GM04504 (cell line): ENCODE results near the gene CERS4.
"Not testable (repeated sequence)": the region's sequence is repeated elsewhere in the genome, so short reads cannot be mapped to it uniquely, and the experiment has no call there.

ENCODE experiments used
- DNase-seq: peaks from one replicate; pipeline ENCODE4 v3.0.0-alpha.2; 2012; ENCODE audit warnings: low read depth

Gene CERS4

DNA sequence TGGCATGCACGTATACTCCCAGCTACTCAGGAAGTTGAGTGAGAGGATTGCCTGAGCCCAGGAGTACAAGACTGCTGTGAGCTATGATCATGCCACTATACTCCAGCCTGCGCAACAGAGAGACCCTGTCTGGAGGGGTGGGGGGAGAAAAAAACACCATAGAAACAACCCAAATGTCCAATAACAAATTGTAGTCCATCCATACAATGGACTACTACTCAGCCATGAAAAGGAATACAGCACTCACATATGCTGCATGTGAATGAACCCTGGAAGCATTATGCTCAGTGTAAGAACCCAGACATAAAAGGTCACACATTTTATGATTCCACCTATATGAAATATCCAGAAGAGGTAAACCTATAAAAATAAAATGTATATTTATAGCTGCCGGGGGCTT, 56.7 kb downstream of the CERS4 start:
- DNase-seq, result no peak

DNA sequence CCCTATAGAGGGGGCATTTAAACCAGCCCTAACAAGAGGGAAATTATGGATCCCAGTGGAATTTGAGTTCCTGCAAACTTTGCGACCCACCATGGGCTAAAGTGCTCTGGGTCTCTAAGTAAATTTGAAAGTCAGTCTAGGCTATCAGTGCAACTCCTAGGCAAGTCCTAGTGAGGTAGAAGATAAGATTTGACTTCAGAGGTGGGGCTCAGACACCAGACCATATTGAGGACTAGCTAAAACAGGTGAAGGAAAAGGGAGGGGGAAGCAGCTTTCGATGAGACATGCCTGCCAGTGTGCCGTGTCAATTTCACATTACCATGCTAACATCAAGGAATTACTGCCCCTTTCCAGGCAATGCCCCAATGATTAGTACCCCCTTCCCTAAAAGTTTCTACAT, 60.6 kb downstream of the CERS4 start:
- DNase-seq, result no peak

GRCh38 chr19:8276508-8276907, 67.3 kb downstream of the CERS4 start:
- not testable (repeated sequence) for DNase-seq

- DNase-seq, result not testable (repeated sequence)
These were observed 82.2 kb downstream of the CERS4 start for GRCh38 chr19:8291337-8291736.

- no peak for DNase-seq
These were observed 93.2 kb downstream of the CERS4 start for GRCh38 chr19:8302357-8302691.

DNA sequence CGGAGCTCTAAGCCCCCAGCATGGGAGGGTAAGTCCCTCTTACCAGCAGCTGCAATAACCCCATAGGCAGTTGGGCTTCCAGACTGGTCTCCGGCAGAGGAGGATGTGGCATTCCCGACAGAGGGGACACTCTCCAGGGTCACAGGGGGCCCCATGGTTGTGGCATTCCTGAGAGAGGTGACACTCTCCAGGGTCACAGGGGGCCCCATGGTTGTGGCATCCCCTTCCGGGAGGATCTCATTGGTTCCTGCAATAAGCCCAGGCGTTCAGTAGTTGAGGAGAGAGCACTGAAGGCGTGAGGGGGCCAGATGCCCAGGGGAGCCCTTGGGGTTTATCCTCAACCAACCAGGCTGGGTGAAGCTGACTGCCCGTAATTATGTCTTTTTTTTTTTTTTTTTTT, 93.6 kb downstream of the CERS4 start:
- no peak for DNase-seq

GRCh38 chr19:8304841-8305621, 95.9 kb downstream of the CERS4 start:
- DNase-seq, result no peak

- no peak for DNase-seq
These were observed 96.6 kb downstream of the CERS4 start for GRCh38 chr19:8305798-8306197.

GRCh38 chr19:8306235-8307054, 97.3 kb downstream of the CERS4 start:
- no peak for DNase-seq

GRCh38 chr19:8307400-8307964, 98.3 kb downstream of the CERS4 start:
- no peak for DNase-seq

DNA sequence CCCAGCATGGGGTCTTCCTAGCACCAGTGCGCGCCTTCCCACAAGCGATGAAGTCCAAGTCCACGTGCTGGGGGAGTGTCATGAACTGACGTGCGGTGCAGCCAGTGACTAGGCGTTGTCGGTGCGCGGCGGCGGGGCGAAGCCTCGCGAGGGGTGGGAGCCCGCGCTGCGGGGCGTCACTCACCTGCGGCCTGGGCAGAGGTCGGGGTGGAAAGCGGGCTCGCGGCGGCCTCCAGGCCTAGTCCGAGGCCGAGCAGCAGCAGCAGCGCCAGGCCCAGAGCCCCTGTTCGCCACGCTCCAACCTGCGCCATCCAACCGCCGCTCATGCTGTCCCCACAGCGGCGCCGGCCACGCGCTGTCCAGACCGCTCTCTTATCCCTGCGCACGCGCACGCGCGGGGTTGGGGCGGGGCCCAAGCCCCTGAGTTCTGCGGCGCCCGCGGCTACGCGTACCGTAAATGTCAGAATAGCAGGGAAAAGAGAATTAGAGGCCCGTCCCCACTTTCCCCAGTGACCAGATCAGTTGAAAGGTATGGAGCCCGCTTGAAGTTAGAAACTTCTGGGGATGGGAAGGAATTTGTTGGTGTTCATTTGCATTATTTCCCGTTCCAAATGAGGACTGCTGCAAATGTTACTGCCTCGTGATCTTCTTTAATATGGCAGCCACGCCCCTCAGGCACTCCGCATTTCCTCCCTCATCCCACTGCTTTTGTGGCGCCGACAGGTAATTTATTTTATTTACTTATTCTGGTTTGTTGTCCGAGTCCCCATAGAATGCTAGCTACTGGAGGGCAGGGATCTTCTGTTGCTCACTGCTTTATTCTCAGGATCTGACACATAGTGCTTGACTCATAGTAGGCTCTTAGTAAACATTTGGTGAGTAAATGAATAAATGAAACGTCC, 99.0 kb downstream of the CERS4 start, which contains the start of gene CD320:
TSS of gene CD320 (minus strand) at position 394 of the 902 bp plus-strand sequence. CDS start at position 326, 68 bp downstream.
- peak; percentile 72 for DNase-seq

- DNase-seq, result no peak
These were observed 99.7 kb downstream of the CERS4 start for GRCh38 chr19:8308891-8309291.

DNA sequence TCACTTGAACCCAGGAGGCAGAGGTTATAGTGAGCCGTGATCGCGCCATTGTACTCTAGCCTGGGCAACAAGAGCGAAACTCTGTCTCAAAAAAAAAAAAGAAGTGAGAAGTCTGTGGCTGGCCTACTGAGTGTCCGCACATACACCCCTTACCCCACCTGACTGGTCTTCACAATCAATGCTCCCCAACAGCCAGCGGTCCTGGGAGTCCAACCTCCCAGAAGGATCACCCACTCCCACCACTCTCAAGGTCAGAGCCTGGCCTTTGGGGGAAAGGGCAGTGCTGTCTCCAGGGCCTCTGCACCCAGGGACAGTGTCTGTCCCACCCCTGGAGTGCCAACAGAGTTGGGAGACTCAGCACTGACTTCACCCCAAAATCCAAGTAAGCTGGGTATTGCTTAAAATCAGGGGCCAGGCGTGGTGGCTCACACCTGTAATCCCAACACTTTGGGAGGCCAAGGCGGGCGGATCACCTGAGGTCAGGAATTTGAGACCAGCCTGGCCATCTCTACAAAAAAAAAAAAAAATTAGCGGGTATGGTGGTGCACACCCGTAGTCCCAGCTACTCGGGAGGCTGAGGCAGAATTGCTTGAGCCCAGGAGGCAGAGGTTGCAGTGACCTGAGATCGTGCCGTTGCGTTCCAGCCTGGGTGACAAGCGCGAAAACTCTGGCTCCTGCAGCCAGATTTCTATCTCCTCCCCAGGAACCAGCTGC, 101.3 kb downstream of the CERS4 start:
- no peak for DNase-seq

GRCh38 chr19:8311461-8312260, 102.5 kb downstream of the CERS4 start:
- no peak for DNase-seq
